ENCODE measurements around the gene ARHGEF38.

The ARHGEF38 gene

DNA sequence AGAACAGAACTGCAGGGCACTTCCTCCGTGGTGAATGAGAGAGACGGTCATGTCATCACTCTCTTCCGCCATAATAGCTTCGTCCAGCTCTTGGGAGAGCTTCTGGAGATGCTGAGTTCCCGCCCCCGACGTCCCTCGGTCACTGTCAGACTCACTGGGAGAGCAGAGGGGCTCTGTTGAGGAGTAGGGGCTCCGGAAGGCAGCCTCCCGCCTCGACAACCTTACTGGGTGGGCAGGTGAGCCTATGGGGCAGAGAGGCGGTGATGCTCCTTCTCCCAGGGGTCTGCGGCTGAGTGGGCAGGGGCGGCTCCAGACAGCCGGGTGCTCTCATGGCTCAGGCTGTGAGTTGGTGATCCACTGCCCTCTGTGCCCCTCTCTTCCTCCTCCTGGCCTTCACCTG lies 25.8 kb upstream of the ARHGEF38 start:
- TF ChIP-seq, protein P1, sequence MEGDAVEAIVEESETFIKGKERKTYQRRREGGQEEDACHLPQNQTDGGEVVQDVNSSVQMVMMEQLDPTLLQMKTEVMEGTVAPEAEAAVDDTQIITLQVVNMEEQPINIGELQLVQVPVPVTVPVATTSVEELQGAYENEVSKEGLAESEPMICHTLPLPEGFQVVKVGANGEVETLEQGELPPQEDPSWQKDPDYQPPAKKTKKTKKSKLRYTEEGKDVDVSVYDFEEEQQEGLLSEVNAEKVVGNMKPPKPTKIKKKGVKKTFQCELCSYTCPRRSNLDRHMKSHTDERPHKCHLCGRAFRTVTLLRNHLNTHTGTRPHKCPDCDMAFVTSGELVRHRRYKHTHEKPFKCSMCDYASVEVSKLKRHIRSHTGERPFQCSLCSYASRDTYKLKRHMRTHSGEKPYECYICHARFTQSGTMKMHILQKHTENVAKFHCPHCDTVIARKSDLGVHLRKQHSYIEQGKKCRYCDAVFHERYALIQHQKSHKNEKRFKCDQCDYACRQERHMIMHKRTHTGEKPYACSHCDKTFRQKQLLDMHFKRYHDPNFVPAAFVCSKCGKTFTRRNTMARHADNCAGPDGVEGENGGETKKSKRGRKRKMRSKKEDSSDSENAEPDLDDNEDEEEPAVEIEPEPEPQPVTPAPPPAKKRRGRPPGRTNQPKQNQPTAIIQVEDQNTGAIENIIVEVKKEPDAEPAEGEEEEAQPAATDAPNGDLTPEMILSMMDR (IDR thresholded peaks at IDR 0.05; ENCODE audit: extremely low read depth, missing control alignments): no peak
- DNase-seq (ENCODE audit: low spot score): no peak

DNA sequence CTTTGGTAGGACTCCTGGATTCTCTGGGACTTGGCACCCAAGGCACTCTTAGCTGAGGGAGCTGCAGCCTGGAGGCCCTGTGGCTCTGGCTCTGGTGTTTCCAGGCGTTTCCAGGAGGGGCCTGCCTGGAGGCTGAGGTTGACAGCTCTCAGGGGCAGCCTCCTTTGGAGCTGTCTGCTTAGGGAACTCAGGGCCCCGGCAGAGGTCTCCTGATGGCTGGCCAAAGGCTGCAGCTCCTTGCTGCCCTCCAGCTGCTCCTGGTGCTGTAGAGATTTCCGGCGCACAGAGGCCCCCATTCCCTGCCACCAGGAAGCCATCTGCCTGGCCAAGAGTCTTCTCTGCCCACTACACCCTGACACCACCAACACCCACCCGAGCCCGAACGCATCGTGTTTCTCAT lies 25.3 kb upstream of the ARHGEF38 start:
- TF ChIP-seq, protein P1 (IDR thresholded peaks at IDR 0.05; ENCODE audit: extremely low read depth, missing control alignments): no peak
- no peak for DNase-seq (ENCODE audit: low spot score)

DNA sequence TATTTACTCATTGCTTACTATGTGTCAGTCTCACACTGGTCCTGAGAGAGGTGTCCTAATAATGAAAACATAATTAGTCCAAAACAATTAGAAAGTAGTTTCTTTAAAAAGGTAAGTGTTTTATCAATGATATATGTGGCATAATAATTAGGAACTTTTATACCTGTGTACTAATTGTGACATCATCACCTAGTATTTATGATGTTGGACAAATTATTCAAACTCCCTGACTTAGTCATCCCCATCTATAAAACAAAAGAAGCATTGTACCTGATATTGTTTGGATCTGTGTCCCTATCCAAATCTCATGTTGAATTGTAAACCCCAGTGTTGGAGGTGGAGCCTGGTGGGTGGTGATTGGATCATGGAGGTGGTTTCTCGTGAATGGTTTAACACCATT lies 15.8 kb upstream of the ARHGEF38 start:
- DNase-seq (ENCODE audit: low spot score): no peak
- TF ChIP-seq, protein P1 (IDR thresholded peaks at IDR 0.05; ENCODE audit: extremely low read depth, missing control alignments): no peak

DNA sequence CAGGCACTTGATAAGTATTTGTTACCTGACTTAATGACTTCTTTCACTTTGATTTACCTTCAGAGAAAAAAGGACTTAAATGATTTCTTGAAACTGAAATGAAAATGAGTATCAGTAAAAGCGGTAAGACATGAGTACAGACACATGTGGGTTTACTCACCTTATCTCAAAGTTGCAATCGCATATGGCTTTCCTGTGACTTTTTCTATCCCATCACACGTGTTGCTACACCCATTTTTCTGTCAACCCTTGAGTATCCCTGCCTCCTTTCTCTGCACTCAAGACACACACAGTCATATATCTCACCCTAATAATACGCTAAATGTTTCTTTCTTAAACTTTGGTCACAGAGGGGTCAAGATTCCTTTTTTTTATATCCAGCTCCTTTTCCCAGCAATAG lies 11.0 kb upstream of the ARHGEF38 start:
- DNase-seq (ENCODE audit: low spot score): no peak
- TF ChIP-seq, protein P1 (IDR thresholded peaks at IDR 0.05; ENCODE audit: extremely low read depth, missing control alignments): no peak

DNA sequence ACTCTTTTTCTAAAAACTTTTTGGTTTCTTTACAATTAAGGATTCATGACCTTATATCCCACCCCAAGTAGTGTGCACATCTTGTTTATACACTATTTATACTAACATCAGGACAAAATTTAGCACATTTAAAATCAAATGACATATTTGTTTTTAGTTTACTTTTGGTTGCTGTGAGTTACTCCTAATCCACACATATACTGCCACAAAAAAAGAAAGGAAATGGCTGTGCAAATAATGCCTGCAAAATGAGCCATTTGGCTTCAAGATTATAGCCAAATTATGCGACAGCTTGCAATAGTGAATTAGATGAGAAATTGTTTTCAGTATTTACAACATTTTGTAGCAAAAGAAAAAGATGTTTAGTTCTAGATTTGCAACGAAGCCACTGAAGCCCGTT lies 10.4 kb upstream of the ARHGEF38 start:
- TF ChIP-seq, protein P1 (IDR thresholded peaks at IDR 0.05; ENCODE audit: extremely low read depth, missing control alignments): no peak

DNA sequence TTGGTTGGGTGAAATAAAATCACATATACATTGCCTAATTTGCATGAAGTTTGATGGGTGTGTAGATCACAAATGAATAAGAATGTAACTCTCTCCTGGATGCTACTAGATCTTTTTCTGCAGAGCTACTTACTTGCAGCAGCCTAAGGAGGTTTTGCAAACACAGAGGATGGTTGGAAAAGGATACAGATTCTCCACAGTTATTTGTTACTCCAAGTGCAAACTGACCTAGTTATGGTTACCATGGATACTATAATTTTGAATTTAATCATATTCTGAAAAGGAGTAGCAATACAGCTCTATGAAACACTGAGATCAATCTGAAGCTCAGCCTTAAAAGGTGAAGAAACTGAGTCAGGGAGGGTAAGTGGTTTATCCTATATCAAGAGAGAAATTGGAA lies 9.1 kb upstream of the ARHGEF38 start:
- DNase-seq (ENCODE audit: low spot score): no peak
- TF ChIP-seq, protein P1 (IDR thresholded peaks at IDR 0.05; ENCODE audit: extremely low read depth, missing control alignments): no peak

More for the DNA sequence above, 10.4 kb upstream of the ARHGEF38 start:
- DNase-seq (ENCODE audit: low spot score): no peak

DNA sequence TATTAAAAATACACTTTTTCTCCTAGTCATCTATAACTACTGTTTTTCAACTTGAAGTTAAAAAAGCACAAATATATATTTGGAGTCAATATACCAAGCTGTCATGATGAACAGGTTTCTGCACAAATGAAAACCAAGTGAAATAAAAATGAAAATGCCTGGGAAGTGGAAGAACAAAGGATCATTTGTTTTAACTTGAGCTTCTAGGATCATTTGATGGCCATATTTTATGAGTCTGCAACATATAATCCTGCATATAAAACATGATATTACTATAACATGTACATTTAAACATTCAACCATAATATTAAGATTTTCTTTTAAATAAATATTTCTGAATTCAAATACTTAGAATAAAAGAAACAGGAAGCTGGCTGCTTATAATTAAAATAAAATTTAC lies 8.5 kb upstream of the ARHGEF38 start:
- TF ChIP-seq, protein P1 (IDR thresholded peaks at IDR 0.05; ENCODE audit: extremely low read depth, missing control alignments): no peak
- no peak for DNase-seq (ENCODE audit: low spot score)
